ENCODE results near the gene TPI1.

GRCh38 chr12:6834873-6835272 is 32.5 kb upstream of the TPI1 start:
- TF ChIP-seq EZH2phosphoT487 (IDR thresholded peaks at IDR 0.05; ENCODE audit: borderline replicate concordance, low read length) (no peak), CTCF (IDR thresholded peaks at IDR 0.05; ENCODE audit: low read depth, low read length, poor library complexity, severe bottlenecking) (no peak)

Measured in DOHH2 (cell line).